RWPE1 (cell line): ENCODE data around the gene BTN2A1.

Experiments
- CTCF ChIA-PET: fragments of 350-600 bp; sonication (Branson Sonifier 250); formaldehyde crosslinking; extraction: SDS; loops from one replicate; lab custom pipeline; 2021; lab: Yijun Ruan, JAX
- POLR2A ChIA-PET: fragments of 400-600 bp; formaldehyde crosslinking; extraction: SDS; loops from one replicate; lab custom pipeline; 2020; ENCODE audit warnings: antibody characterized with exemption; ENCODE audit not compliant: low non-redundant PET; lab: Yijun Ruan, JAX
- DNase-seq: peaks from one replicate; pipeline ENCODE4 v3.0.0; 2012; ENCODE audit warnings: low spot score
- H3K27ac ChIP-seq: fragments of 450-650 bp; 2 replicates; pipeline ENCODE4 v1.5.1; 2017
- CTCF ChIP-seq: fragments of 450-650 bp; conservative IDR thresholded peaks from 2 replicates; pipeline ENCODE4 v1.5.1; 2017; ENCODE audit warnings: low read depth, mild to moderate bottlenecking

BTN2A1 gene

GRCh38 chr6:26465776-26466175 lies 8.0 kb downstream of the BTN2A1 start:
- no peak for DNase-seq
- ChIA-PET CTCF (no interaction called here), POLR2A (no interaction called here)
- H3K27ac ChIP-seq = no peak overlapping the region
- TF ChIP-seq CTCF = no peak

- H3K27ac ChIP-seq = no peak overlapping the region
- no peak for DNase-seq
- TF ChIP-seq CTCF = no peak
- POLR2A ChIA-PET = no interaction called here
- CTCF ChIA-PET = no interaction called here
These were observed 11.1 kb downstream of the BTN2A1 start for GRCh38 chr6:26468829-26469228.

- TF ChIP-seq CTCF = no peak
- CTCF ChIA-PET = no interaction called here
- no peak for DNase-seq
- no peak overlapping the region for H3K27ac ChIP-seq
- POLR2A ChIA-PET = no interaction called here
These were observed 12.9 kb downstream of the BTN2A1 start for GRCh38 chr6:26470643-26471042.

GRCh38 chr6:26471970-26472369 lies 14.2 kb downstream of the BTN2A1 start:
- ChIA-PET CTCF (no interaction called here), POLR2A (no interaction called here)
- H3K27ac ChIP-seq = no peak overlapping the region
- TF ChIP-seq CTCF = no peak
- DNase-seq = no peak

GRCh38 chr6:26472549-26473290 lies 15.0 kb downstream of the BTN2A1 start:
- H3K27ac ChIP-seq = peak overlapping the region; percentile 31; the same call in 1 of the 2 replicates
- ChIA-PET CTCF (no interaction called here), POLR2A (no interaction called here)
- DNase-seq = no peak
- no peak for TF ChIP-seq CTCF

- CTCF ChIA-PET = no interaction called here
- DNase-seq = no peak
- POLR2A ChIA-PET = no interaction called here
- no peak for TF ChIP-seq CTCF
- no peak overlapping the region for H3K27ac ChIP-seq
These were observed 15.6 kb downstream of the BTN2A1 start for GRCh38 chr6:26473429-26473757.
